Stimulated activated CD4-positive, alpha-beta T cell treated with anti-CD3 and anti-CD28 coated beads, Interleukin-4, amount 100 ng/mL, for 24 hours (primary cell): Measurements from ENCODE around the gene TDRD9.
"Not testable (repeated sequence)": the region's sequence is repeated elsewhere in the genome, so short reads cannot be mapped to it uniquely, and the experiment has no call there.

ENCODE experiments used
- DNase-seq: peaks from one replicate; pipeline ENCODE4 v3.0.0-alpha.2; 2020

TDRD9 gene

GRCh38 chr14:103891667-103892215, 36.5 kb upstream of the TDRD9 start:
- DNase-seq = no peak

- no peak for DNase-seq
Observed at GRCh38 chr14:103892247-103892646, 36.0 kb upstream of the TDRD9 start.

- DNase-seq = no peak
Observed at GRCh38 chr14:103894034-103894722, 34.1 kb upstream of the TDRD9 start.

- DNase-seq = no peak
Observed at GRCh38 chr14:103894723-103895059, 33.6 kb upstream of the TDRD9 start.

- DNase-seq = no peak
Observed at GRCh38 chr14:103896578-103896977, 31.7 kb upstream of the TDRD9 start.

GRCh38 chr14:103897075-103897947, 30.9 kb upstream of the TDRD9 start:
- no peak for DNase-seq

- DNase-seq = no peak
Observed at GRCh38 chr14:103898204-103898603, 30.1 kb upstream of the TDRD9 start.

GRCh38 chr14:103898711-103899110, 29.5 kb upstream of the TDRD9 start:
- DNase-seq = no peak

- no peak for DNase-seq
Observed at GRCh38 chr14:103899316-103899715, 28.9 kb upstream of the TDRD9 start.

- no peak for DNase-seq
Observed at GRCh38 chr14:103899833-103900232, 28.4 kb upstream of the TDRD9 start.

- no peak for DNase-seq
Observed at GRCh38 chr14:103904493-103905107, 23.7 kb upstream of the TDRD9 start.

GRCh38 chr14:103905842-103906456, 22.3 kb upstream of the TDRD9 start:
- no peak for DNase-seq

- DNase-seq = peak; percentile 11
Observed at GRCh38 chr14:103908580-103908979, 19.7 kb upstream of the TDRD9 start.

- no peak for DNase-seq
Observed at GRCh38 chr14:103909531-103910261, 18.6 kb upstream of the TDRD9 start.

GRCh38 chr14:103910262-103910935, 17.9 kb upstream of the TDRD9 start:
- DNase-seq = peak; percentile 78

- DNase-seq = no peak
Observed at GRCh38 chr14:103910984-103911383, 17.3 kb upstream of the TDRD9 start.

- no peak for DNase-seq
Observed at GRCh38 chr14:103915616-103916015, 12.6 kb upstream of the TDRD9 start.

GRCh38 chr14:103916636-103917262, 11.5 kb upstream of the TDRD9 start:
- no peak for DNase-seq

GRCh38 chr14:103920981-103921854, 7.0 kb upstream of the TDRD9 start:
- peak; percentile 94 for DNase-seq

GRCh38 chr14:103921855-103922200, 6.4 kb upstream of the TDRD9 start:
- not testable (repeated sequence) for DNase-seq
